CD4-positive, alpha-beta T cell treated with Interleukin-21 for 1 hour (primary cell): Measurements from ENCODE around the gene MDM1.

Source experiments
- DNase-seq: peaks from one replicate; pipeline ENCODE4 v3.0.0-alpha.2; 2020

MDM1 gene

GRCh38 chr12:68319988-68320623 lies 12.1 kb downstream of the MDM1 start:
- DNase-seq, result no peak

GRCh38 chr12:68317047-68317667 lies 15.0 kb downstream of the MDM1 start:
- DNase-seq, result peak; percentile 69

- DNase-seq, result no peak
Measured at GRCh38 chr12:68310370-68310769, 21.8 kb downstream of the MDM1 start.

- DNase-seq, result no peak
Measured at GRCh38 chr12:68306564-68306963, 25.6 kb downstream of the MDM1 start.

GRCh38 chr12:68305278-68305677 lies 26.9 kb downstream of the MDM1 start:
- no peak for DNase-seq

- DNase-seq, result no peak
Measured at GRCh38 chr12:68304626-68305025, 27.5 kb downstream of the MDM1 start.

GRCh38 chr12:68303850-68304249 lies 28.3 kb downstream of the MDM1 start:
- no peak for DNase-seq

GRCh38 chr12:68297929-68298328 lies 34.2 kb downstream of the MDM1 start:
- no peak for DNase-seq

GRCh38 chr12:68294251-68294650 lies 37.9 kb downstream of the MDM1 start:
- no peak for DNase-seq

GRCh38 chr12:68293347-68293746 lies 38.8 kb downstream of the MDM1 start:
- no peak for DNase-seq

- no peak for DNase-seq
Measured at GRCh38 chr12:68292151-68292943, 39.8 kb downstream of the MDM1 start.

GRCh38 chr12:68291396-68292036 lies 40.6 kb downstream of the MDM1 start:
- DNase-seq, result no peak

GRCh38 chr12:68290126-68290525 lies 42.0 kb downstream of the MDM1 start:
- peak; percentile 60 for DNase-seq

GRCh38 chr12:68287106-68287505 lies 45.1 kb downstream of the MDM1 start:
- no peak for DNase-seq

GRCh38 chr12:68286396-68286795 lies 45.8 kb downstream of the MDM1 start:
- DNase-seq, result no peak

- no peak for DNase-seq
Measured at GRCh38 chr12:68285541-68285940, 46.6 kb downstream of the MDM1 start.

- no peak for DNase-seq
Measured at GRCh38 chr12:68281322-68282077, 50.7 kb downstream of the MDM1 start.

- DNase-seq, result no peak
Measured at GRCh38 chr12:68280240-68280639, 51.9 kb downstream of the MDM1 start.

- no peak for DNase-seq
Measured at GRCh38 chr12:68279227-68280054, 52.7 kb downstream of the MDM1 start.

GRCh38 chr12:68276402-68276930 lies 55.7 kb downstream of the MDM1 start:
- DNase-seq, result no peak

- no peak for DNase-seq
Measured at GRCh38 chr12:68272732-68273131, 59.4 kb downstream of the MDM1 start.

- DNase-seq, result no peak
Measured at GRCh38 chr12:68271346-68271745, 60.8 kb downstream of the MDM1 start.
